Measurements from ENCODE around the gene NKIRAS2. TPM values are rescaled to one million over a fixed set of nuclear protein-coding genes. Genes with fewer than 3 reads are reported as not detected.

The NKIRAS2 gene
- total and polyA plus RNA-seq, 2 experiments from 2014 or later = 31.3 to 52.9 TPM

- Histone ChIP-seq H3K27me3 (ENCODE audit: insufficient read depth) (no peaks in the 10 kb centered on the region), H2AFZ (no peak overlapping the region), H3K4me2 (peak overlapping the region; percentile 84; the same call in 1 of the 2 replicates), H3K79me2 (replicated peaks; ENCODE audit: insufficient read depth) (no peaks in the 10 kb centered on the region), H3F3A (replicated peaks; ENCODE audit: low read depth) (0 out of 2 replicates have a peak, but pooled peaks cover 7% of the 10 kb centered on the region), H3K36me3 (ENCODE audit: insufficient read depth) (no peaks in the 10 kb centered on the region), H3K27ac (ENCODE audit: low read depth) (no peak overlapping the region), H3K9me2 (ENCODE audit: insufficient read depth) (no peaks in the 10 kb centered on the region), H3K4me1 (ENCODE audit: insufficient read depth) (peaks cover 34% of the 10 kb centered on the region), H4K20me1 (replicated peaks; ENCODE audit: insufficient read depth) (no peaks in the 10 kb centered on the region), H3K4me3 (no peak overlapping the region)
- no peak for TF ChIP-seq ZNF114 (CRISPR knock-in tag; IDR thresholded peaks at IDR 0.05)
- TF ChIP-seq EZH2 (IDR thresholded peaks at IDR 0.05; ENCODE audit: low read depth, unreplicated experiment) = no peak
- no peak for TF ChIP-seq JUNB (IDR thresholded peaks at IDR 0.05; ENCODE audit: unreplicated experiment)
- no peak for TF ChIP-seq POLR2AphosphoS5 (IDR thresholded peaks at IDR 0.05; ENCODE audit: low read depth)
- no peak for TF ChIP-seq NANOG (IDR thresholded peaks at IDR 0.05; ENCODE audit: borderline replicate concordance)
- TF ChIP-seq STAT1 (IDR thresholded peaks at IDR 0.05; ENCODE audit: unreplicated experiment) = no peak
- TF ChIP-seq CTCF (conservative IDR thresholded peaks at IDR 0.05; ENCODE audit: low read depth in 2 of 2) = no peak
- no peak for TF ChIP-seq EZH2phosphoT487 (IDR thresholded peaks at IDR 0.05; ENCODE audit: unreplicated experiment)
- no peak for TF ChIP-seq REST (IDR thresholded peaks at IDR 0.05; ENCODE audit: unreplicated experiment)
- no peak for TF ChIP-seq ZNF462 (CRISPR knock-in tag; IDR thresholded peaks at IDR 0.05)
- TF ChIP-seq CREB1 (CRISPR knock-in tag; IDR thresholded peaks at IDR 0.05; ENCODE audit: low read depth) = no peak
- no peak for TF ChIP-seq ETS1 (IDR thresholded peaks at IDR 0.05)
- TF ChIP-seq ZNF331 (CRISPR knock-in tag; IDR thresholded peaks at IDR 0.05; ENCODE audit: low read depth) = no peak
- no peaks in the 10 kb centered on the region for H3K36me3 Mint-ChIP-seq (ENCODE audit: low read depth)
- peaks cover 52% of the 10 kb centered on the region for H3K4me1 Mint-ChIP-seq
- ATAC-seq (no peak), DNase-seq (ENCODE audit: low spot score) (no peak)
- H3K27me3 Mint-ChIP-seq (ENCODE audit: insufficient read depth, low read depth, poor library complexity) = peaks cover 22% of the 10 kb centered on the region
- H3K27ac Mint-ChIP-seq = no peak overlapping the region
- no peaks in the 10 kb centered on the region for H3K9me3 Mint-ChIP-seq
- peak overlapping the region; percentile 42; the same call in 2 of the 3 replicates for H3K4me3 Mint-ChIP-seq
These were observed 31.8 kb downstream of the NKIRAS2 start for GRCh38 chr17:42051645-42052044.

Data from GM23338 (cell line).